Activated CD8-positive, alpha-beta memory T cell treated with anti-CD3 and anti-CD28 coated beads for 48 hours (primary cell): Measurements from ENCODE around the gene PARK7.

ENCODE experiments used
- DNase-seq, 3 experiments: peaks; one replicate each; pipeline ENCODE4 v3.0.0-alpha.2; 2020; ENCODE audit warnings: low read depth in 2 of 3, low spot score in 2 of 3

The PARK7 gene

DNA sequence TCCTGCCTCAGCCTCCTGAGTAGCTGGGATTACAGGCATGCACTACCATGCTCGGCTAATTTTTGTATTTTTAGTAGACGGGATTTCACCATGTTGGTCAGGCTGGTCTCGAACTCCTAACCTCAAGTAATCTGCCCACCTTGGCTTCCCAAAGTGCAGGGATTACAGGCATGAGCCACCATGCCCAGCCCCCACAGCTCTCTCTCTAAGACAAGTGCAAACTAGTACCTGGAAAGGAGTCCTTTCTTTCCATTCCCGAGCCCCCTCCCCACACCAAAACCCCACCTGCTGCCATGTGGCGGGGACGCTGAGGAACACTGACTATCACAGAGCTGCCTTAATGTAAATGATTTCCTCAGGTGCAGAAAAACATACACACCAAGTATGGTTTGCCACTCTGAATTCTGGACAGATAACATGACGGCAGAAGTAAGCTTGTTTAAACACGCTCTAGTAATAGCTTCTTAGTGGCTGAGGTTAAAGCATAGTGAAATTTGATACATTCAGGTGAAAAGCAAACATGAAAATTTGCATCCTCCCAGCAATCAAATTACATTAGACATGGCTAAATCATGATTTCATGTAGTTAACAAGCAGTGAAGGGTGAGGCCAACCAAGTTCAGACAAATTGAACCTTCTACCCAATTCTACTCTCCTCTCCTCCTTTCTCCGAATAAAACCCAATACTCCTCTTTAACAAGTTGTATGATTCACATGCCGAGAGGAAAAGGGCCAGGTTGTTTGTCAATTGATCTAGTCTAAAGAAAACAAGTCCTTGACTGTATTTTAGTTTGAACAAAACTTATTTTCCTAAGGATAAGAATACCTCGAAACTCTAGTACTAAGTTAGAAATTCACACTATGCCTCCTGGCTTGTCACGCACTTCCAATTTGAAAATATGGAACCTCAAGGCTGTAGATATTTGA, 44.8 kb downstream of the PARK7 start:
- no peak for DNase-seq

DNA sequence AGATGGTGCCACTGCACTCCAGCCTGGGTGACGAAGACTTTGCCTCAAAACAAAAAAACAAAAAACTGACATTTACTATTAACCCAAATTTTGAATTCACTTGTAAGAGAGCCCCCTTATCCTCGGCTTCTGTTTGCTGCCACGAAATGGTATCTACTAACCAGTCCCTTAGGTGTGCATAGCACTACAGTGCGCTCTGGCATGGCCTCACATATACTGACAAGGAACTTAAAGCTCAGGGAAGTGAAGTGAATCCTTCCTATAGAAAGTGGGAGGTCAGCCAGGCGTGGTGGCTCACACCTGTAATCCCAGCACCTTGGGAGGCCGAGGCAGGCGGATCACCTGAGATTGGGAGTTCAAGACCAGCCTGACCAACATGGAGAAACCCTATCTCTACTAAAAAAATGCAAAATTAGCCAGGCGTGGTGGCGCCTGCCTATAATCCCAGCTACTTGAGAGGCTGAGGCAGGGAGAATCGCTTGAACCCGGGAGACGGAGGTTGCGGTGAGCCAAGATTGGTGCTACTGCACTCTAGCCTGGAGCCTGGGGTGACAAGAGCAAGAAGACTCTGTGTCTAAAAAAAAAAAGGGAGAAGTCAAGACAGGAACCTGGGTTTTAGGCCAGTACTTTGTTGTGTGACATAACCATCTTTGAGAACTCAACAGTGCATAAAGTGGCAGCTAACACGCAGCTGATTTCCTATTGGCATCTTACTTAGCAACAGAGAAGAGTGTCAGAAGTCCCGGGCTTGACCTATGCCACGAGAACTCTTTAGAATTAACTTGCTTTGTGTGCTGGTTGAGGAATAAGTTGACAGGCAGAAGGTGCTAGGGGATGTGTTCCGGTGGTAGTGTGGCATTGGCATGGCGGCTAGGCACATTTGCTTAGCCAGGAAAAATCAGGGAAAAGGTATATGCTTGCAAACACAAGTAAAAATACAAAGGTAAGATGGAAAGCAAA, 47.8 kb downstream of the PARK7 start:
- DNase-seq = no peak

- no peak for DNase-seq
These were observed 48.7 kb downstream of the PARK7 start for GRCh38 chr1:8010080-8010664.

GRCh38 chr1:8011016-8011415, 49.5 kb downstream of the PARK7 start:
- DNase-seq = no peak

- no peak for DNase-seq
These were observed 50.7 kb downstream of the PARK7 start for GRCh38 chr1:8011923-8012858.

DNA sequence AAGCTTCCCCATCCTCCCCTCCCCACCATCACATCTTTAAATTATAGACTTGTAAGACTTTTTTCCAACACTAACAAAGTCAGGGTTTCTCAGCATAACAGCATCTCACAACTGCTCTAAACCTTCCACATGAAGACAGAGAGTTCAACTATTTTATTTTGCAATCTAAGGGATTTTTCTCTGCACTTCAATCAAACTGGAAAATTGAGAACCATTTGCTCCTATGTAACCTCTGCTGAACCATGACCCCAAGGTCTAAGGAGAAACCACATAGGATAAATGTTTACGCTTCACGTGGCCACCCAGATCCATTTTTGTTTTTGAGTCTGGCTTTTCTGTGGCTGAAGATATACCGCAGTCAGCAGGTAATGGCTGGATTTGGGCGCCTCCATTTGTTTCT, 51.4 kb downstream of the PARK7 start:
- DNase-seq = no peak

DNA sequence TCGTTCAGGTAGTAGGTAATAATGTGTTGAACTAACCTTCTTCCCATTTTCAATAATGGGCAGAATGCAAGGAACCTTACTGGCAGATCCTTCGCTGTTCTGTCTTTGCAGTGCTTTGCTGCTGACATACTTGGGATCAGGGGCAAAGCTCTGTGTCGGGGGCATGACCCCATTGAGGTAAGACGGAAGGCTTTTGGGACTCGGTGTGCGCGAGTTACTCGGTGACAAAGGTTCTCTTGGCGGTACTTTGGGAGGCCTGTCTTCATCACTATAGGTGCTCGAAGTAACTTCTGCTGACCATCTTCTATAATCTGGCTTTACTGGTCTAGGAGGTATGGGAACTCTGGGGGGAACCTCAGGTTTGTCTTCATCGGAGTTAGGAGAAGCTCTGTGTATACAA, 51.9 kb downstream of the PARK7 start:
- DNase-seq = no peak

DNA sequence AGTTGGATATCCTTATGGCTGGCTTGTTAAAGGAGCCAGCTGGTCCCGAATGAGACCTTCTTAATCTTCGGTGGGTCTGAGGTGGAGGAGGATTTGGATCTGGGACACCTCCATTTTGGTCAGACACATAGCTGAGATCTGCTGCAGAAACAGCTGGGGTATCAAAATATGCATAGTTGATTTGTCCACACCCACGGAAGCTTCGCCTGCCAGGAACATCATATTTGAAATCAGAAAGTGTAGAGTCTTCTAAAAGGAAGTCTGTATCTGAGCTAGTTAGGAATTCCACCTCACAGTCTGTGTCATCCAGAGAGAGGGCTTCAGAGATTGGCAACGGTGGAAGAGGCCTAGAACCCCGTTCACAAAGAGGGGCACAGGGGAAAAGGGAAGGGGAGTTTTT, 52.3 kb downstream of the PARK7 start:
- DNase-seq = no peak

GRCh38 chr1:8014381-8014988, 53.0 kb downstream of the PARK7 start:
- DNase-seq = no peak

DNA sequence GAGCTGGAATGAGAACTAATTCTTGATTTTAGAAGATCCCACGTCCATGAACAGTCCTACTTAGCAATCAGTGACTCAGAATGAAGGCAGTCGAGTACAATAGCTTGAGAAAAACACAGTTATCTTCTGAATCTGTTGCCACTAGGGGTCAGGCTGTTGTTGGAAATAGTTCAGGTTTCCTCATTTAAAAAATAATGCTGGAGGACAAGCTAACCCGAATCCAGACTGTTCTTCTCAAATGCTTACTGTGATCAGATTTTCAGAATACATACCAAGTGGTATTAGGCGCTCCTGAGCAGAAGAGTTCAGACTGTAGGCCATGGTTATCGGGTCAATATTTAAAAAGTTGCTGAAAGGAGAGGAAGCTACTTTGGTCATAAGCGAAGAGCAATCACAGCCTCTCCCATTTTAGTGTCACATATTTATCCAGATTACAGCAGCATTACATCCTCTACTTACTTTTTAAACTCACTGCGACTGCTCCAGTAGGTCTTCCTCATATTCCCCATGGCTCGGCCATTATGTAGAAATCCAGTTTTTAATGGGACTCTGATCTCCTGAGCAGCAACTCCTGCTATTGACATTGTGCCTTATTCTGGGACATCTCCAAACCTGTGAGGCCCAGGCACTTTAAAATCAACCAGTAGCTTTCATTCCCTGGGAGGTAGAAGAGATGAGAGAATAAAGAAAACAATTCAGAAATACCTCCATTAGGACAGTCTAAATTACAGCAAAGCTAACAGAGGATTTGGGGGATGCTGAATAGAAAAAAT, 53.7 kb downstream of the PARK7 start:
- no peak for DNase-seq

- DNase-seq = no peak
These were observed 54.3 kb downstream of the PARK7 start for GRCh38 chr1:8015809-8016165.

- no peak for DNase-seq
These were observed 54.8 kb downstream of the PARK7 start for GRCh38 chr1:8016210-8016894.

DNA sequence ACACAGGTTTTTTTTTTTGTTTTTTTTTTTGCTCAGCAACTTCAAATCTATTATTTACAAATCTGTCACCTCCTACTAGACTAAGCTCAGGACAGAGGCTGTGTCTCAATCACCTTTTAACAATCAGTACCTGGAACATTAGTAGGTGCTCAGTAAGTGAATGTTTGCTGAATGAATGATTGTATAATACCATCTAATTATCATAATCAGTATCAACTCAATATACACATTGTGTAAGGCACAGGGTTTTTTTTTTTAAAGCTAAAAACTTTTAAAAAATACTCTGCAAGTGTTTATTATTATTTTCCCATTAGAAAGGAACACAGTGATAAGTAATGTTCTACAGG, 55.4 kb downstream of the PARK7 start:
- DNase-seq = no peak

DNA sequence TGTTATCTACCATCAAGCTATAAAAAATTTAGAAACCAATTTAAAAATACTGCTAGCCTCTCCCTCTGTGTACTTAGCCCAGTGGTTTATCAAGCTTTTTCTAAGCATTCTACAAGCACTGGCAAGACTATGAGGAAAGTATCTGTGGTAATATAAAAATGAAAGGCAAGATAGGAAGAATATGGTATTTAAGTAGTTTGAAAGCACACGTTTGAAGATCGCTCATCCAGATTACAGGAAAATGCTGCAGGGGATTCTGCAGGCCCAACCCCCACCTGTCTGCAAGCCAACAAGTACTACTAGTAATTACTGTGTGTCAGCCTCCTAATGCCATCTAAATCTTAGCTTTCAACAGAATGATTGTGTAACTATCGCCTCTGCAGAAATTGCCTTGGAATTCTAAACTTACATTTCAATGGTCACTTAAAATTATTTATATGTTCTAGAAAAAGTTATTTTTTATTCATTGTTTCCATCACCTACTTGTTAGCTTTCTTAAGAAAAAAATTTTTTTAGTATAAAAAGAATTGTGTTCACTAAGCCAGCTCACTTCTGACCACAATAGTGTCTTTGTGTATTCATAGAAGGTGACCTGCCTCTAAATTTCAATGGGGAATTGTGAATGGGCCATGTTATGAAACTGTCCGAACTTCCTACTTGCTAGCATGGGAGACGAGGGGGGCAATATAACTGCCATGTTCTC, 56.1 kb downstream of the PARK7 start:
- DNase-seq = no peak

GRCh38 chr1:8018492-8019228, 57.1 kb downstream of the PARK7 start:
- DNase-seq = no peak

- no peak for DNase-seq
These were observed 57.7 kb downstream of the PARK7 start for GRCh38 chr1:8019229-8019620.

GRCh38 chr1:8020032-8020431, 58.5 kb downstream of the PARK7 start:
- no peak for DNase-seq
